Activated CD4-positive, alpha-beta T cell treated with anti-CD3 and anti-CD28 coated beads, Interleukin-2, Interleukin-6, amounts not matched to agents 100 ng/mL and 50 ng/mL, durations not matched to agents 16 hours and 8 hours (primary cell): ENCODE measurements around the gene NEK6.

Source experiments
- DNase-seq: peaks from one replicate; pipeline ENCODE4 v3.0.0-alpha.2; 2020

NEK6 gene

DNA sequence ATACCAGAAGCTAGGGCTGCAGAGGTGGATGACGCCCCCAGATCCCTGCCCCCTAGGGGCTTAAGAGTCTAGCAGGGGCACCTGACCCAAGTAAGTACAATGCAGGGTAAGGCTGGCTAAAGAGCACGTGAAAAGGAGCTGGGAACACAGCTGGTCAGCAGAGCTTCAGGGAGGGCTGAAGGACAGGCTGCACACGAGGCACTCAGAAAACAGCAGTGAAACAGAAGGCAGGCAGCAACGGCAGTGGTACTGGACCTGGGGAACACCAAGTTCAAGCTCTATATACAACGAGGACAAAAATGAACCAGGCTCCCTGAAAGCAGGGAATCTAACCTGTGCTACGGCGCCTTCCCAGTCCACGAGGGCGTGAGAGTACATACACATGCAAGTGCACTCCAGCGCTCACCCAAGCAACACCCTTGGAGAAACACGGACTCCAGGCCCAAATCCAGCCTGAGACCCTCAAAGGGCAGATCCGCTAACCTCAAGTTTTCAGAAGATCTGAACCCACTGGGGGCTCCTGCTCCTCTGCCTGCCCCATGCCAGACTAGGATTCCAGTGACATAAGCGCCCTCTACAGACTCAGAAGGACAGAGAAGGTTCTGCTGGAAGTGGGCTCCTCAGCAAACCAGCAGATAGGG, 100.1 kb downstream of the NEK6 start:
- no peak for DNase-seq

DNA sequence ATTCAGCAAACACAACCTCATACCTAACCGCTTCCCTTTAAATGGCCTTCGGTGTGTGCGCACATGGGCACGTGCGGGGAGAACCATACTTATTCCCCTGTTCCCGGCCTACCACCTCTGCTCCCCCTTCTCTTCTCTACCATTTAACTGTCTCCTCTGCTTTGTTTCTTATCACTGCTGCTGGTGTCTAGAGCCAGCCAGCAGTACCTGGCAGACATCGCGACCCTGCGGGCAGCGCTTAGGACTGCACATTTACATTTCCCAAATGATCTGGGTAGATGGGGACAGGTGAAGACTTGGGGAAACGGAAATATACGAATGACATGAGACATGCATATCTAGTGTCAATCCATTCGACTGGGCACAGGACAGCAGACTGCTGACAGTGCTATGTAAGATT, 100.9 kb downstream of the NEK6 start:
- DNase-seq = no peak

DNA sequence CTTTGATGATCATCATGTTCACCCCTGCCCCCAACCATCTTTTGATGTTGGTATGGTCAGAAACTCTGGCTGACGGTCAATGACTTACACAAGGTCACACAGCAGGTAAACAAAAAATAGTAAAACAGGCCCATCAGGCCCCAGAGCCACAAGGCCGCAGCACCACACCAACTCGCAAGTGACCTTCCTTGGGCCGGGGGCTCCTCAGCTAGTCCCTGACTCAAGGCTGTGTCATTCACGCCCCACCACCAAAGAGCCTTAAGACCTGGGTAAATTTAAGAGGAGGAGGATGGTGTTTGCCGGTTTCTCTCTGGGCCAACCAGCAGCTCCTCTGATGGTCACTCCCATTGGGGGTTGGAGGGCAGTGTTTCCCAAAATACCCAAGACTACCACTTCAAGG, 101.7 kb downstream of the NEK6 start:
- no peak for DNase-seq

DNA sequence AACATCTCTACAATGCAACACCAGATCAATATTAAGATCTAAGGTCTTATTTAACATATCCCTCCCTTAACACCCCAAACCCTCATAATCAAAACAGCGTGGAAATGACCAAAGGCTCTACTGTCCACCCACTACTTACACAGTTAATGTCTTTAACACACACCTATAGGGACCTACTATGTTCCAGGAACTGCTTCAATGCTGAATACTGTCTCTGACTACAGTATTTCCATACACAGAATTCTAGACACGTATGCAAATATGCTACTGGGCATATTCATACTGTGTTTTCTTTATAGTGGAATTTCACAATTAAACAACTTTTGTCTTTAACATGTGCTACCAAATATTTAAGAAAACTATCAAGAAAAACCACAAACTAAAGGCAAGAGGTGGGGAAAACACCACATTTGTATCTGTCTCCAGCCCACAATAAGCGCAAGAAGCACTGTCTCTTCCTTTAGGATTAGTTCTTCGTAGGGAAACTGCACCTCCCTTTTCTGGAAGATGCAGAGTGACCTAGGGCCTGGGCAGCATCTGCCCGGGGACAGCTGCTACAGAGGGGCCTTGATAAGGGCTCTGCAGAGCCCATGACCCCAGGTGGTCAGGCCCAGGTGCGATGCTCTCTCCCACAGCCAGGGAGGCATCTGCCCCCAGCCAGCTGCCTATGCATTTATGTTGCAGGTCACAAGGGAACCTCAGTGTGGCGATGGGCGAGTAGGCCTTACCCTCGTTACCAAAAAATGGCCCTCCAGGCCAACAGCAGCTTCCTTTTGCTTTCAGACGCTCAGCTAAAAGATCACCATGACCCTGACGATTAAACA, 102.3 kb downstream of the NEK6 start:
- no peak for DNase-seq

DNA sequence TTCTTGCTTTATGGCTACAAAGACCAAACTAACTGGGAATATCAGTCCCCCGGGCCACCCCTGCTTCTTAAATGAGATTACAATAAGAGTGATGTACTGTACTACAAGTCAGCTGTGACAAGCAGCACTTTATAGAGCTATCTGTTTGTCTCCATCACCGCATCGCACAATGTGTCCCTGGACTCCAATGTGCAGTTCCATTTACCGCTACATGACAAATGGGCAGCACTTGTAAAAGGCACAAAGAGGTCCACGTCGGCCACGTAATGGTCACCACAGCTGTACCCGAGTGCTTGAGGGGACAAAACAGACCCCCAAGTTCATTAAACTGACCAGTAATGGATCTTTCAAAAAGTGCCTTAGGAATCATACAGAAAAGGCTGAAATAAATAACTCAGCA, 103.4 kb downstream of the NEK6 start:
- DNase-seq = no peak

DNA sequence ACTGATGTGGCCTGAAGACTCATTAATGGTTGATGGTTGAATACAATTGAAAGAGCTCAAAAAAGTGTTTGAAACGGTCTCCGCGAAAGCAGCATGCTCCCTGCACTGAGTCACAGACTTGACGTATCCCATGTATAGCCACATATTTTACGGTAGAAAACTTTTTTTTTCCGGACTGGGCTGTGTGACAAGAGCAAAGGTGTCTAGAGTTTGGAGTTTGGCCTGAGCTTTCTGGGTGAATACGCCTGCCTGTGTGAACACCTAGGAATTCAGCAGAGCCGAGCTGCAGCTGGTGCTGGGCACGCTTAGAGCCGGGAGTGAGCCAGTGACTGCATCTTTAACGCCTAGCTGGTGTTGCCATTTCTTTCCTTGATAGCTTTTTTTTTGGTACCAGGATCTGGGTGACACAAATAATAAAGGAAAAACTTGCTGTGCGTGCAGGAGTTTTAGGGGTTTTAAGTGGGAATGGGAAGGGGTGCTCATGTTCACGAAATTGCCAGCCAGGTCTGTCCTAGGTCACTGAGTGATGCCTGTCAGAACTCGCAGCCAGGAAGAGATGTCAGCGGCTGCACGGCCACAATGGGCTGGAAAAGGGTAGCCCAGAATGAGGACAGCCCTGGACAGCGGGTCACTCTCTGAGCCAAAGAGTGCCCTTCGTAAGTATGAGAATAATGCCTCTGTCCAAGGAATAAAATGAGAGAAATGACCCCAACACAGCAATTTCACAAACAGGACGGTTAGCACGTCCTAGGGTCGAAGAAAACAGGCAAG, 105.8 kb downstream of the NEK6 start:
- DNase-seq = no peak

DNA sequence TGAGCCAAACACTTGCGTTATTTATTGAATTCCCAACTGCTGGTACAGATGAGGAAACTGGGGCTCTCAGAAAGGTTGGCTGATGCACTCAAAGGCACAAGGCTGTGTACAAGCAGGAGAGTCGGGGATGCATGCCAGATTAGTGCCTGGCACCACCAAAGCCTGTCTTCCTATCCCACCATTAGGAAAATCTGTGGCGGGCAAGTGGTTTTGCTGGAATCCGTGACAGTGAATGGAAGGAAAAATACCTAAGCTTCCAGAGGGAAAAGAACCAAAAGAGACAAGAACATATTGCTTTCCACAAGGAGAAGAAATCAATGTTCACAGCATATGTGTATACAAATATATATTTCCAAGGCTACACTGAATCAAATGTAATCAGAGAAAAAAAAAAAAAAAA, 106.4 kb downstream of the NEK6 start:
- no peak for DNase-seq

DNA sequence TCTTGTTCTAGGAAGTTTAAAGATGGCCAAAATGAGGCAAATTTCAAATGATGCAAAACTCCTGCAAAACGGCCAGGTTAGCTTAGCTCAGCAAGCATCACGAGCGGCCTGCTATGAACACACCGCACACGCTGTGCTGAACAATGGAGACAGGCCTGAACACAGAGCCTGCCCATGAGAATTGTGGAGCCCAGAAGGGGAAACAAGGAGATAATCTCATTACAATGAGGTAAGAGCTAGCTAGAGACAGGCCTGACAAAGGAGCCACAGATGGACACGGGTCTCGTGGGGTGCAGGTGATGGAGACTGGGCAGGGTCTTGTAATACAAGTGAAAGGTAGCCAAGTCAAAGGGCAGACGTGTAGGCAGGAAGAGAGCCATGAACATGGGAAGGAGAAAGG, 107.3 kb downstream of the NEK6 start:
- no peak for DNase-seq

DNA sequence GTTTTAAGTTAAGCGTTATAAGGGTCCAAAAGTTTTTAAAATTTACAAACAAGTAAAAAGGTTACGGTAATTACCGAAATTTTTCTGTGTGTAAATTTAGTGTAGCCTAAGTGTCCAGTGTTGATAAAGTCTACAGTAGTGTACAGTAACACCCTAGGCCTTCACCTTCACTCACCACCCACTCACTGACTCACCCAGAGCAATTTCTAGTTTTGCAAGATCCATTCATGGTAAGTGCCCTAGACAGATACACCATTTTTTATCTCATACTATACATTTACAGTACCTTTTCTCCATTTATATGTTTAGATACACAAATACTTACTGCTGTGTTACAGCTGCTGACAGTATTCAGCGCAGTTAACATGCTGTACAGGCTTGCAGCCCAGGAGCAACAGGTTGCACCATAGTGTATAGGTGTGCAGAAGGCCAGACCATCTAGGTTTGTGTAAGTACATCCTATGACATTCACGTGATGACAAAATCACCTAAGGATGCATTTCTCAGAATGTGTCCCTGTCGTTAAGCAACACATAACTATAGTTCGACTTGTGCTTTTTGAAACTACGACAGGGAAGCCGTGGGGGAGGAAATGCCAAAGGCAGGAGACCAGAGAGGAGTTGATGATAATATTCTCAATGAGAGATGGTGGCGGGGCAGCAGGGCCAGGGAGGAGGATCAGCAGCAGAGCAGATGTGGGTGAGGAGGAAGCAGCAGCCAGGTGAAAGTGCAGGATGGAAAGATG, 108.9 kb downstream of the NEK6 start:
- DNase-seq = no peak

DNA sequence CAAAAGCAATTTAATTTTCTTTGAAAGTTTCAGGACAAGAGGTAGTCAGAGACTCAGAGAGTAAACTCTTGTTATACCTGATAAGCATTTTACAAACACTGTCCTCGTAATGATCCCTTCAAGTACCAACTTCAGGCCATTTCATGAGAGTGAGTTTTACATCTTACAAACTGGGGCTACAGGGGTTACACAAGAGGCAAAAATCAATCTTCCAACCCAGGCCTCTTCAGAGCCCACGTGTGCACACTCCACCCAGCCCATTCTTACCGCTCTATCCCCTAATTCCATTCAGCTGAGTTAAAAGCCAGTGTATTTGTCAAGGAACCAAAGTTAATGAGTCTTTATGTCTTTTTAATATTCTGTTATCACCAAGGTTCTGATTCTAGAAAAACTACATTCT, 110.9 kb downstream of the NEK6 start:
- DNase-seq = no peak

DNA sequence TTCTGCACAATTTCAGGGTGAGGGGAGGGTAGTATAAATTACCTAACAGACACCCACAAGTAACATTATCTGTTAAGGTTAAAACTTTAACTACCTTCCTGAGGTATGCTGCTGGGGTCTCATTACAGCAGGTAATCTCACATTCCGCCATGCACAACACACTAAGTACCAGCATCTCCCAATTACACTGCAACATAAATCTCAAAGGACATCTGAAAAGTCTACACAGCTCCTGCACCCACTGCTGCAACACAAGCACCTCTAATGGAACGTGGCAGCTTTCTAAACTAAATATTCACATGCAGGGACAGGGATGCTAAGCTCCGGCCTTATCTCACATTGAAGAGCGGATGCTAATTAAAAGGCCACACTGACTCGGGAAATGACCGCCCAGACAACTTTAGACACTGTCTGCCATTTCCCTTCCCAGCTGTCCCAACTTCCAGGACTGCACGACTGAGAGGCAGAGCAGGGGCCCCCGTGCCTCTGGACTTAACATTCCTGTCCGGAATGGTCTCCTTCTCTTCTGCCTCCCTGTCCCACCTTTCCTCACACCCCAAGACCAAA, 111.6 kb downstream of the NEK6 start:
- DNase-seq = no peak

DNA sequence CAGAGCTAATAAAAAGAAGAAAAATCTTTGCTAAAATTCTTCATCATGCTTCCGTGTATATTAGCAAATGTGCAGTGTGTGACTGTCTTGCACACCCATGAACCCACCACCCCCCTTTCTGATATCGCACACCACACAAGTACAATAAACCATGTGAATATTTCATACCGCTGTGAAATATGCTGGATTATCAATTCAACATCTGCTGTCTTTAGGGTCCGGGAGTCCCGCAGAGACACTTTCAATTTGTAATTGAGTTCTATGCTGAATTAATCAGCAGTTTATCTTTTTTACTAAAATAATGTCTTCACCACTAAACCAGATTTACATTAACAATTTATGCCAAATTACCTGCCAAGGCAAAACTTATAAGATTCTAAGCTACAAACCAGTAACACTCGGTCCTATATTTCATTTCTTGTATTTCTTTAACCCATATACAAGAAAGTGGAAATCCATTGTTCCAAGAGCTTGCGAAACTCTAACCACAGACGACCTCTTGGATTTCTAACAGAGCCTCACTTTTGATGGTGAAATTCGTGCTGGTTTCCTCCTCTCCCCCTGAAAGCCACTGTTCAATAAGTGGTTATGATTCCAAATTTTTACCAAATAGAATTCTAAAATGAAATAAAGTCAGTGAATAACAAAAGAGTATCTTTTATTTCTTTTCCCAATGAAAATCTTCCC, 113.3 kb downstream of the NEK6 start:
- DNase-seq = no peak

DNA sequence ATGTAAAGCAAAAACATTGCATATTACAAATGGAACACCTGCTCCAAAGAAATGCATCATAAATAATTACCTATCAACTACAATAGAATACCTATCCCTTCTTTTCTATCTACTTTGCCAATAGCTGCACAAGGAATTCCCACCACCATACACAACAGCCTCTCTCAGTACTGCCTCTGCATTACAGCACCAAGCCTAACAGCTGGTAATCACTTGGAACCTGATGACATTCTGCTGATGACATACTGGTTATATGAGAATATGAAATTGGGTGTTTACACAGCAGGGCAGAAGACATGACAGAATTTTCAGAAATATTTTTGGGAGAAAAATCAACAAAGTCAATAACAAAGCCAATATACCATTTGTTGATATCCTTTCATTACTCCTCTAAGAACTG, 114.3 kb downstream of the NEK6 start:
- no peak for DNase-seq

DNA sequence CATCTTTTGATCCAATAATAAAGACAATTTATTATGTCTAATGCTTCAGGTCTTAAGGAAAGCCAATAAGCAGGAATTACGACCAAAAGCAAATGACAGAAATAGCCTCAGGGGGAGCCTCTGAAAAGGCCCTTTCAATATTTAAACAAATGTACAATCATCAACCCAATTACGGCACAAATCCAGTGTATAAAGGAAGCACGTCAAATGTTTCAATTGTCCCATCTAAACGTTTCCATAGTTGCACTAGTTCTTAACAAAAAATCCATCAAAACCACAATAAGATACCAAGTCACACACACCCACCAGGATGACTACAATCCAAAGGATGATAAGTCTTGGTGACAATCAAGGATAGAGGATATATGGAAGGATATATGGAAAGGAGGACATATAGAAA, 115.6 kb downstream of the NEK6 start:
- no peak for DNase-seq

DNA sequence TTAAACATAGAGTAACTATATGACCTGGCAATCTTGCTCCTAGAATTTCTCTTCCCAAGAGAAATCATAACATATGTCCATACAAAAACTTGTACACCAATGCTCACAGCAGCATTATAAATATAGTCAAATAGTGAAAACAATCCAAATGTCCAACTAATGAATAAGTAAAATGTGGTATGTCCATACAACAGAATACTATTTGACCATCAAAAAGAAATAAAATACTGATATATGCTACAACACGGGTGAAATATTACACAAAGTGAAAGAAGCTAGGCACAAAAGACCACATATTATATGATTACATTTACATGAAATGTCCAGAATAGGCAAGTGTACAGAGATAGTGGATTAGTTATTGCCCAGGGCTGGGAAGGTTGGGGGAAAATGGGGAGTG, 116.1 kb downstream of the NEK6 start:
- DNase-seq = no peak

DNA sequence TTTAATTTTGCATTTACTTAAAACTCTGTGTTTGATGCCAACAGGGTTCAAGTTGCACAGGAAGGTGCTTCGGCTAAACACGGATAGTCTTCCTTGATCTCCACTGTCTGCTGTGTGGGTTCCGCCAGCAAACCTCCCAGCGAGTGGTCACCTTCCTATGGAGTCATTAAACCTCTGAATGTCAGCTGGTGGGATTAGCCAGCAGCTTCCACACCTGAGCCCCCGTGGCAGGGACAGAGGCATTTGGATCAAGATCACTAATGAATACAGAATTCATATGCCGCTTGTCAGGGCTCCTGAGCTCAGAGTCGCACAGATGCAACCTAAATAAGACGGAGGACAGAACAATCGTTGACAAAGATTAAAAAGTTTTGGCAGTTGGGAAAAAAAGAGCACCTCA, 118.0 kb downstream of the NEK6 start:
- DNase-seq = no peak

DNA sequence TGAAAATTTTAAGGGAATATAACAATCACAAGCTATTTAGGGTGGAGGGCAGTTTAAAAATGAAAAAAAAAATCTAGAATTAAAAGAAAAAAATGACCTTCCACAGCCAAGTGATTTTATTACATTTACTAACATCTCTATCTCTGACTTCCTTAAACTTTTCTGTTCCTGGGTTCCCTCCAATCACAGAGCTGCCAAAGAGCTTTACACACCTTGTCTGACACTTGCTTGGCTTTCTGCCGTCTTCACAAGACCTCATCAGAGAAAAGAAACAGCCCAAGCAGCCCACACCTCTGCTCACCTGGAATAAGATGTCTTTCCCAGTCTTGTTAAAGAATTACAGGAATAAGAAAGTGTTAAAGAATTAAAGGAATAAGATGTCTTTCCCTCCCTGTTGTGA, 118.6 kb downstream of the NEK6 start:
- no peak for DNase-seq

DNA sequence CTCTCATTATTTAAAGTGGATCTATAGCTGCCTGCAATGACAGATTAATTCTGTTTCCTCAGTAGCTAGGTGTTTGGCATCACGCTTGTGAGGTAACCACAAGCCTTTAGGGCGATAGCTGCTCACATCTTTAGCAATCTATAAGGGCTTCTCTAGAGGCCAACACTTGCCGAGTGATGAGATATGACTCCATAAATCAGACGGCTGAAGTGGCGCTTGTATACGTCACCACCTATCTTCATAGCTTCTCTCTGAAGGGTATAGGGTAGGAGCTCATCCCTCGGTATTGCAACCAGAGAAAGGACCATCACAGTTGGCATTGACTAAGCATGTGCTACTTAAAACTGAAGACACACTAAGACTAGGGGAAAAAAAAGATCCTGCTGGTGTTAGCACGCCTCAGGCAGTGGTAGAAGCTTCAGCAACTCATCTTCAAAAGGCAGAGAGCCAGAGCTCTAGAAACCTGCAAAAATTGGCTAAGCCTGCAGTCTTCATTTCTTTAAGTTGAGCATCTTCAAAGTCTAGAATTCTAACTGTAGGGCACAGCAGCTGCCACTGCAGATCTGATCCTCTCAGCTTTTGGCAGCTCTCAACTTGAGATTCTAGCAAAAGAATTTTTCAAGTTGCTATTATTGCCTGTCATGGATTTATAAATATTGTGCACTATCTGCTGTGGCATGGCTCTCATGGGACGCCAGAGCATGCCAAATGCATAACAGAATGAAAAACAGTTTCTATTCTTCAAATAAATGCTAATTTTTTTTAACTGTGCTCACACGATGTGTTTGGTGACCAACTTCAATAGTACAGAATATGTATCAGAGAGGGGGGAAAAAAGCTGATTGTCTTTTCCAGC, 120.0 kb downstream of the NEK6 start:
- no peak for DNase-seq

DNA sequence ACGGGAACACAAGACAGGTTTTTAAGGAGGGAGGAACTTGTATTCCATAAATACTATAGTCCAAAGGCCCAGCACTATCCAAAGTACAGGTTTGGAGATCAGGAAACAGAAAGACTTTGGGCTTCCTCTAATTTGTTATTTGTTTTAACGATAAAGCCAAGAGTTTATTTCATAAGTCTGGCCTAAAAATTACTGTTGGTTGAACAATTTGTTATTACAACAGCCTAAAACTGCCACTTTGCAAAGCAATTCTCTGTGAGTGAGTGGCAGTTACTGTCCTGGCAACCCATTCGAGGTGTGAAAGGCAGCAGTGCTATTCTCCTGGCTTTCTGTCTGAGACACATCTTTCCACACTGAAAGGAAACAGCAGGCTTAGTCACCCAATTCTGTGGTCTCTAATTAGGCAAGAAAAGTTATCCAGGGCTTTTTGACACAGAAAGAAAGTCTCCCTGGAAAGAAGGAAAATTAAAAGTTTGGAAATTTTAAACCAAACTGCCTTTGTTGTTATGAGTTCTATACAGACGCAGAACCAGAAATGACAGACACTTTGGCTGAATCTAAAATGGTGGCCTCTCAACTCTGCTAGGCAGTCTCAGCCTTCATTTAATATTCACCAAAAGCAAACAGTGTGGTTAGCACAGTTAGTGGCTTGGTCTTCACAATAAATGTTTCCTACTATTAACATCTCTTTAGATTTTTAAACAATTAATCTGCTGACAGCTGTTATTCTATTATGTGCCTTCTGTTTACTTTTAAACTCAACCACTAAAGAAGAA, 123.6 kb downstream of the NEK6 start:
- DNase-seq = peak; percentile 41

DNA sequence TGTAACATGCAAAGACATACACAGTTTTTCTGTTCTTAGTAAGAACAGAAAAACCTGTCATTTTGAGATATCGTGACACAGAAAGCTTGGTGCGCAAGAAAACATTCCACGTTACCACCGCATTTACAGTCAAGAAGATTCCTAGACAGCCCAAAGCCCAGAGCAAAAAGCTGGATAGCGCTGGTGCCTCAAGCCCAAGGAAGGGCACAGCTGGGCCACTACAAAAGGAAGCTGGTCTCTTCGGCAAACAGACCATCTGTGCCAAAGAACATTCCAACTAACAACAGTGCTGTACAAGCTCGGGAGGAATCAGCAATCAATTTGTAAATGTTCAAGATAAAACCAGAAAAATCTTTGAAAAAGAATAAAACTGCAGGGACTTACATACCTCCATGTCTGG, 126.5 kb downstream of the NEK6 start:
- no peak for DNase-seq

DNA sequence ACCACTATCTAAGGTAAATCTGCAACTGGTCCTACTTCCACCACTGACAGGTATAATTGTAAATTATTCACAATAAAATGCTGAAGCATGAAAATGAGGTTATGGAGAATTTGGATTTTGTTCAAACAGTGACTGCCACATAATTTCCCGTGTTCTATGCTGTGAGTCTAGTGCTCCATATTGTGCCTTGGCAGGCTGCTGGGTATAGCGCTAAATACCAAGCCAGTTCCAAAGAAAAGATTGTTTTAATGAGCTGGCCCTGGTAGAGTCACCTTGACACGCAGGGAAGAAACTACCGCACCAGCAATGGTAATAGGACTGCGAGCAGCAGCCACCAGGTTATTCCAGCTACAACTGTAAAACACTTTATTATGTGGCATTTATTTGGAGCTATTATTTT, 127.1 kb downstream of the NEK6 start:
- no peak for DNase-seq
